Vagina (tissue), 2 donors: ENCODE results near the gene SPSB1.

Experiments
- POLR2A ChIP-seq, 2 donors: fragments of 450-650 bp; IDR thresholded peaks; one replicate each; pipeline ENCODE4 v1.6.1; 2017; ENCODE audit warnings: antibody characterized with exemption in 2 of 2, mild to moderate bottlenecking in 2 of 2, moderate library complexity in 2 of 2
- TF ChIP-seq, protein P1 (sequence below), 3 experiments: fragments of 450-650 bp in 2 of 3; fragments of 200-600 bp in 1 of 3; sonication (generic) in 1 of 3; IDR thresholded peaks; one replicate each; pipeline ENCODE4 v1.5.1; 2017 to 2019; ENCODE audit warnings: antibody characterized with exemption in 3 of 3, mild to moderate bottlenecking in 2 of 3, moderate library complexity in 2 of 3

DNA sequence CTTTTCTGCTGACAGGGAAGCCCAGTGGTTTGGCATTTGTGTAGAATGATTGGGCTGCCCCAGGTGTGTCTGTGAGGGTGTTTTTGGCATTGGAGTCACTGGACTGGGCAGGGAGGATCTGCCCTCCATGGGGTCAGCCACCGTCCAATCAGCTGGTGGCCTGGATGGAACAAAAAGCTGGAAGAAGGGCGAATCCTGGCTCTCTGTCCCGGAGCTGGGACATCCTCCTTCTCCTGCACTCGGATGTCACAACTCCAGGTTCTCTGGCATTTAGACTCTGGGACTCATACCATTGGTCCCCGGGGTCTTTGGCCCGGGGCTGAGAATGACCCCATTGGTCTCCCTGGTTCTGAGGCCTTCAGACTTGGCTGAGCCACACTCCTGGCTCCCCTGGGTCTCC lies 11.2 kb downstream of the SPSB1 start:
- TF ChIP-seq POLR2A (IDR thresholded peaks at IDR 0.05), result no peak
- TF ChIP-seq, protein P1, sequence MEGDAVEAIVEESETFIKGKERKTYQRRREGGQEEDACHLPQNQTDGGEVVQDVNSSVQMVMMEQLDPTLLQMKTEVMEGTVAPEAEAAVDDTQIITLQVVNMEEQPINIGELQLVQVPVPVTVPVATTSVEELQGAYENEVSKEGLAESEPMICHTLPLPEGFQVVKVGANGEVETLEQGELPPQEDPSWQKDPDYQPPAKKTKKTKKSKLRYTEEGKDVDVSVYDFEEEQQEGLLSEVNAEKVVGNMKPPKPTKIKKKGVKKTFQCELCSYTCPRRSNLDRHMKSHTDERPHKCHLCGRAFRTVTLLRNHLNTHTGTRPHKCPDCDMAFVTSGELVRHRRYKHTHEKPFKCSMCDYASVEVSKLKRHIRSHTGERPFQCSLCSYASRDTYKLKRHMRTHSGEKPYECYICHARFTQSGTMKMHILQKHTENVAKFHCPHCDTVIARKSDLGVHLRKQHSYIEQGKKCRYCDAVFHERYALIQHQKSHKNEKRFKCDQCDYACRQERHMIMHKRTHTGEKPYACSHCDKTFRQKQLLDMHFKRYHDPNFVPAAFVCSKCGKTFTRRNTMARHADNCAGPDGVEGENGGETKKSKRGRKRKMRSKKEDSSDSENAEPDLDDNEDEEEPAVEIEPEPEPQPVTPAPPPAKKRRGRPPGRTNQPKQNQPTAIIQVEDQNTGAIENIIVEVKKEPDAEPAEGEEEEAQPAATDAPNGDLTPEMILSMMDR (IDR thresholded peaks at IDR 0.05), result no peak
